NCI-H187 (cell line): Measurements from ENCODE around the gene CD300LG.

Experiments
- DNase-seq, 2 experiments: peaks; one replicate each; lab custom pipeline; 2025; lab: John Stamatoyannopoulos, UW

CD300LG gene

GRCh38 chr17:43825567-43825966, 21.4 kb upstream of the CD300LG start:
- no peak for DNase-seq

- no peak for DNase-seq
Observed at GRCh38 chr17:43826206-43826605, 20.8 kb upstream of the CD300LG start.

- DNase-seq: no peak
Observed at GRCh38 chr17:43827596-43827995, 19.4 kb upstream of the CD300LG start.

GRCh38 chr17:43829738-43830137, 17.2 kb upstream of the CD300LG start:
- DNase-seq: no peak

- DNase-seq: no peak
Observed at GRCh38 chr17:43830510-43831140, 16.4 kb upstream of the CD300LG start.

GRCh38 chr17:43831633-43832032, 15.3 kb upstream of the CD300LG start:
- DNase-seq: no peak

DNA sequence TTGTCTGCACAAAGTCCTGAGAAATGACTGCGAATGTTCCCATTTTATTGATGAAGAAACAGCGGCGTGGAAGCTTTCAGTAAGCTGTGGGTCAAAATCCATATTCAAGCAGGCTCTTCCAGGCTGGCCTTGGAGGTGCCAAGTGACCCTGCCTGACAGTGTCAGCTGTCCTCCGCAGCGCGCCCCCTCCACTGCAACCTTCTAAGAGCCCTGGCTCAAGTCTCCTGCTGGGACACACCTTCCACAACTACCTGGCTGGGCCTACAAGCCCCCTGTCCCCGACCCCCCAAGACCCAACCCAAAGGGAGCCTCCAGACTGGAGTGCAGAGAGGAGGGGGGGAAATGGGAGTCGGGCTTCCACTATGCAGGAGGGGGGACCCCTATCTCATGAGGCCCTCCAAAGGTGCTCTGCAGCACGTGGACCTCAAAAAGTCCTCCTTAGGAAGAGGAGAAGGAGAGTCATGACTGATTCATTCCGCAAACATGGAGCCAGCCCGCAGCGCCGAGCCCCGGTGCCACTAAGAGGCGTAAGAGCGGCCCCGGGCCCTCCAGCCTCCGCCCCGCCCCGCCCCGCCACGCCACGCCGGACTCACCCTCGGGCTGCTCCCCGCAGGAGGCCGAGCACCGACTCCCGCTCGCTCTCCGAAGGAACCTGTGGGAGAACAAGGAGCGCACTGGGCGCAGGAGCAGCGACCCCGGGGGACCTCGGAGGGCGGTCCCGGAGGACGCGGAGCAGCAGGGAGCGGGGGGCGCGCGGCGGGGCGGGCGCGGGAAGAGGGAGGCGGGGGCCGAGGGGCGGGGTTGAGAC, 14.6 kb upstream of the CD300LG start:
- DNase-seq: no peak

GRCh38 chr17:43832976-43833829, 13.8 kb upstream of the CD300LG start, which contains the start of gene MPP3:
Gene MPP3, minus strand, starts transcription at chr17:43833146. Its CDS starts 1,240 bp downstream, at chr17:43831906.
- DNase-seq: peak in 1 of 2 experiments; percentile 61

- DNase-seq: no peak
Observed at GRCh38 chr17:43834106-43834505, 12.9 kb upstream of the CD300LG start.

GRCh38 chr17:43839670-43840108, 7.3 kb upstream of the CD300LG start:
- DNase-seq: peak; percentile 72 to 73

DNA sequence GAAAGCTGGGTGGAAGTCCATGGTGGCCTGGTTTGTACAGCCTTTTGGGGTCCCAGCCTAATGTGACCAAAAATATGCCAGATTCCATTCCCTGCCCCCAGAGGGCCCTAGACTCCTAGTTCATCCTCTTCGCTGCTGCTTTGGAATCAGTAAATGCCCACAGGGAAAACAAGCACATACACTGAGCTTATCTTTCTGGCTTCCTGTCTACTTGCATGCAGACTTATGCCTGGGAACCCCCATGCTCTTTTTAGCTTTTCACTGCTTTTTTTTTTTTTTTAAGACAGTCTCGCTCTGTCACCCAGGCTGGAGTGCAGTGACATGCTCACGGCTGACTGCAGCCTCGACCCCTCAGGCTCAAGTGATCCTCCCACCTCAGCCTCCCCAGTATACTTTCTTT, 6.2 kb upstream of the CD300LG start:
- DNase-seq: no peak

DNA sequence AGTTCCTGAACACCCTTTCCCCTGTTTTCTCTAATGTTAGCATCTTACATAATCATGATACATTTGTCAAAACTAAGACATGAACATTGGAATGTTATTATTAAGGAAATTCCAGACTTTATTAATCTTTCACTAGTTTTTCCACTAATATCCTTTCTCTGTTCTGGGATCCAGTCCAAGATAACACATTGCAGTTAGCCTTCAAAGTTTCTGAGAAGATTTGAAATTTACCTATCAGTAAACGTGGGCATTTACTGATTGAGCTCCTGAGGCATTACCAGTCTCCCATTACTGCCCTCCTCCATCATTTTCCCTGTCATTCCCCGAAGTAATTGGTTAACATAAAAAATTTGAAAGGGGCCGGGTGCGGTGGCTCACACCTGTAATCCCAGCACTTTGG, 5.7 kb upstream of the CD300LG start:
- DNase-seq: no peak

DNA sequence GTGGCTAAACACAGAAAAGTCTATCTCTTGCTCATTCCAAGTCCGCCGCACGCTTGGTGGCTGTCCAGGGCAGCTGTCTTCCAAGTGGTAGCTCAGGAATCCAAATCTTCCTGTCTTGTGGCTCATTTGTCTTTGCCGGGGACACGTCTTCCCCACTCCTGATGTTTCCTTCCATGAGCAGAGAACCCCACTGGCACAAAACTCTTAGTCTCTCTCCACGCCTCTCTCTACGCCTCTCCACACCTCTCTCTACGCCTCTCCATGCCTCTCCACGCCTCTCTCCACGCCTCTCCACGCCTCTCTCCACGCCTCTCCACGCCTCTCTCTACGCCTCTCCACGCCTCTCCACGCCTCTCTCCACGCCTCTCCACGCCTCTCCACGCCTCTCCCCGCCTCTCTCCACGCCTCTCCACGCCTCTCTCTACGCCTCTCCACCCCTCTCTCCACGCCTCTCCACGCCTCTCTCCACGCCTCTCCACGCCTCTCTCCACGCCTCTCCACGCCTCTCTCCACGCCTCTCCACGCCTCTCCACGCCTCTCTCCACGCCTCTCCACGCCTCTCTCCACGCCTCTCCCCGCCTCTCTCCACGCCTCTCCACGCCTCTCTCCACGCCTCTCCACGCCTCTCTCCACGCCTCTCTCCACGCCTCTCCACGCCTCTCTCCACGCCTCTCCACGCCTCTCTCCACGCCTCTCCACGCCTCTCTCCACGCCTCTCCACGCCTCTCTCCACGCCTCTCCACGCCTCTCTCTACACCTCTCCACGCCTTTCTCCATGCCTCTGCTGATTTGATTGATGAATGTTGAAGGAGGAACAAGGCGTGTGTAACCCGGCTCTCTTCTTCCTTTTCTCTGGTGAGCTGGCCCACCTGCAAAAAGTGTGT, 4.6 kb upstream of the CD300LG start:
- DNase-seq: peak in 1 of 2 experiments; percentile 46

DNA sequence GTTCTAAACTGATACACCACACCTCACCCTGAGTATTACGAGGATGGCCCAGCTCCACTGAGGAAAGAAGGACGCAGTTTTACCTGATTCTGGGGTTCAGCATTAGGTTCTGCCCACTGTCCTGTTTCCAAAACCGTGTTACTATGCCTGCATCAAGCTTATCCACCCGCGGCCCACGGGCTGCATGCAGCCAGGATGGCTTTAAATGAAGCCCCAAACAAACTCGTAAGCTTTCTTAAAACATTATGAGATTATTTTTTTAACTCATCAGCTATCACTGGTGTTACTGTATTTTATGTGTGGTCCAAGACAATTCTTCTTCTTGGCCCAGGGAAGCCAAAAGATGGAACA, 4.0 kb upstream of the CD300LG start:
- DNase-seq: no peak

GRCh38 chr17:43844241-43844640, 2.7 kb upstream of the CD300LG start:
- DNase-seq: no peak

DNA sequence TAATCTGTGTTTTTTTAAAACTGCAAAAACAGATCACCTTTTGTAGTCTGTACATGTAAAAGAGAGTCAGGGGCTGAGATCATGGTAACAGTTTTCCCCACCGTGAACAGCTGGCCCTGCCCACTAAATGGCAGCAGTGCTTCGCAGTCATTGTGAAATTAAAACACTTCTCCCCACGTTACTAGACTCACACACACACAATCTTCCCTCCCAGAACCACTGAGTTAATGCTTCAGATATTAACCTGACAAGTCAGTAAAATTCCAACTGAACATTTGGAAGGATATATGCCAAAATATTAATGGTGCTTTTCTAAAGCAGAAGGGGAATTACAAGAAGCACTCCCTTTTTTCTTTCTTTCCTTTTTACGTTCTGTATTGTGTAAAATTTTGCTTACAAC, 1.2 kb upstream of the CD300LG start:
- DNase-seq: no peak

DNA sequence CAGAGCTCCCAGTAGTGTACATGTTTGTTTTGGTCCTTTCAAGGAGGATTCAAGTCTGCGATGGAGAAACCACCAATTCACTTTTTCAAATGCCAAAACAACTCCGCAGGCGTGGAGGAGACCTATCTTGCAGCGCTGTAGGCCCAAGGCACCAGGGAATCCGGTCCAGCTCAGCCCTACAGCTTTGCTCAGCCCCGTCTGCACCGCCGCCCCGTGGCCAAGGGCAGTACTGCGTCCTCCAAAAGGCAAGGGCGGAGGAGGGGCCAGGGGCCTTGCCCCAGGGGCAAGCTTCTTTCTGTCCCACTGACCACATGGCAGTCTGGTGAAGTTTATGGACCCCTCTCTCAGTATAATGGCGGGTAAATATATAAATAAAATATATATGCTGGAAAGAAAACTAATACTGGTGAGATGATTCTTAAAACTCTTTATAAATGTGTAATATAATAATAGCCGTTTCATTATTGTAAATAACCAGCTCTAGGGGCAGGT, 709 bp upstream of the CD300LG start:
- peak; percentile 22 to 51 for DNase-seq

GRCh38 chr17:43848601-43849000, 1.6 kb downstream of the CD300LG start:
- DNase-seq: no peak

- no peak for DNase-seq
Observed at GRCh38 chr17:43849116-43849515, 2.1 kb downstream of the CD300LG start.

DNA sequence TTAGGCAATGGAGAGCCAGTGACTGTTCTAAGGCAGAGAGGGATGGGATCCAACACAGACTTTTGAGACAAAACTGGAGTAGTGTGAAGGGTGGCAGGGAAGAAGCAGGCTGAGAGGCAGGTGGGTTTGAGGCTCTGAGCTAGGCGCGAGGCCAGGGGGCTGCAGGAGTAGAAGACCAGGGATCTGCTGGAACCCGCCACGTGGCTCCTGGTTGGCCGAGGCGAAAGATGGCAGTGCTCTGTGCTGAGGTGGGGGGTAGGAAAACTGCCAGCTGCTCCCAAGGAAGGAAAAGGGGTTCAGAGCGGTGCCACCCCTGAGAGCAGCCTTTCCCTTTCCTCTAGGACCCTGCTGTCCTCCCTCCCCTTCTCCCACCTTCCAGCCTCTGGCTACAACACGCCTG, 5.6 kb downstream of the CD300LG start:
- DNase-seq: no peak

DNA sequence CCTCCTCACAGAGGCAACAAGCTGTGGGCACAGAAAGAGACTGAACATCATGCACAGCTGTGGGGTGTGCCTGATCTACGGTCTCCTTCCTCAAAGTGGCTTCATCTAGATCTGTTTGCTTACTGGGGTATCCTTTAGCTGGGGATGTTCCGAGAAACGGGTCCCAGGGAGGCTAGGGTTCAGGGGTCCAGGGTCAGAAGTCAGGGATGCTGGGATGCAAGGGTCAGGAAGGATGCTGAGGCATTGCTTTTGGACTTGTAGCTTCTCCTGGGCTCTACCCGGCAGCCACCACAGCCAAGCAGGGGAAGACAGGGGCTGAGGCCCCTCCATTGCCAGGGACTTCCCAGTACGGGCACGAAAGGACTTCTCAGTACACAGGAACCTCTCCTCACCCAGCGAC, 6.6 kb downstream of the CD300LG start:
- DNase-seq: no peak
